DMS 273 (cell line): ENCODE results near the gene MMP24OS.
"Not testable (repeated sequence)": the region's sequence is repeated elsewhere in the genome, so short reads cannot be mapped to it uniquely, and the experiment has no call there.

ENCODE experiments used
- DNase-seq: peaks from one replicate; lab custom pipeline; 2025; ENCODE audit not compliant: unreplicated experiment; lab: John Stamatoyannopoulos, UW

MMP24OS gene

DNA sequence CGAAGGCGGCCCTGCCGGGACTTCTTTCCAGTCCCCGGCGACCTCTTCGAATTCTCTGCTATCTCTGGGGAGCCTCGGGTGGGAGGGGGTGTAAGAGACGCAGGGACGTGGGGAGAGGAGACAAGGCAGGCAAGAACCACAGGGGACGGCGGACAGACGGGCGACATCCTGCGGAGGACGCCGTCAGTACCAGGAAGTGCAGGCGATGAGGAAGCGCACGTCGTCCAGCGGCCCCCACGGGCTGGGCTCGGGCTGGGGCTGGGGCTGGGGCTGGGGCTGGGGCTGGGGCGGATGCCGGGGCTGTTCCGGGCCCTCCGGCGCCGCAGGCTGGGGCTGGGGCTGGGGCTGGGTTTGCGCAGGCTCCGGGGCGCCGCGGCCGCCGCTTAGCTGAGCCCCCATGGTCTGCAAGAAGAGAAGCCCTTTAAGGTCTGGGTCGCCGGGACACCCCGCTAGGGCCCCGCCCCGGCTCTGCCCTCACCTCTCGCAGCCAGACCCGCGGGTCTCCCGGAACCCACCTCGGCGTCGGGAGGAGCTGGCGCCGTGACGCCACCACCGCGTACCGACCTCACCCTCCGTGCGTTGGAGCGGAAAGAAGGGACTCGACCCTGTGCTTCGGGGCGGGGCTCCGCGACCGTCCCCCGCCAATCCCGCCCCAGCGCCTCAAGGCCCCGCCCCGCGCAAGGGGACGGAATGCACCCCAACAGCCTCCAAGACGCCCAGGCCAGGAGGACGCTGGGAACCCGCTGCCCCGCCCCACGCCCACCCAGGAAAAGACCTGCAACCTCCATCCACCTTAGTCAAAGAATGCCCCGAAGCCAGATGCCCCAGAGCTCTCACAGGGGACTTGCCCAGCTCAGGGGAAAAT is at the start of gene MMP24OS:
Gene MMP24OS, minus strand, starts transcription at position 592 of the 865 bp plus-strand sequence. Its CDS starts 193 bp downstream, at position 399.
- DNase-seq, result peak; percentile 92

DNA sequence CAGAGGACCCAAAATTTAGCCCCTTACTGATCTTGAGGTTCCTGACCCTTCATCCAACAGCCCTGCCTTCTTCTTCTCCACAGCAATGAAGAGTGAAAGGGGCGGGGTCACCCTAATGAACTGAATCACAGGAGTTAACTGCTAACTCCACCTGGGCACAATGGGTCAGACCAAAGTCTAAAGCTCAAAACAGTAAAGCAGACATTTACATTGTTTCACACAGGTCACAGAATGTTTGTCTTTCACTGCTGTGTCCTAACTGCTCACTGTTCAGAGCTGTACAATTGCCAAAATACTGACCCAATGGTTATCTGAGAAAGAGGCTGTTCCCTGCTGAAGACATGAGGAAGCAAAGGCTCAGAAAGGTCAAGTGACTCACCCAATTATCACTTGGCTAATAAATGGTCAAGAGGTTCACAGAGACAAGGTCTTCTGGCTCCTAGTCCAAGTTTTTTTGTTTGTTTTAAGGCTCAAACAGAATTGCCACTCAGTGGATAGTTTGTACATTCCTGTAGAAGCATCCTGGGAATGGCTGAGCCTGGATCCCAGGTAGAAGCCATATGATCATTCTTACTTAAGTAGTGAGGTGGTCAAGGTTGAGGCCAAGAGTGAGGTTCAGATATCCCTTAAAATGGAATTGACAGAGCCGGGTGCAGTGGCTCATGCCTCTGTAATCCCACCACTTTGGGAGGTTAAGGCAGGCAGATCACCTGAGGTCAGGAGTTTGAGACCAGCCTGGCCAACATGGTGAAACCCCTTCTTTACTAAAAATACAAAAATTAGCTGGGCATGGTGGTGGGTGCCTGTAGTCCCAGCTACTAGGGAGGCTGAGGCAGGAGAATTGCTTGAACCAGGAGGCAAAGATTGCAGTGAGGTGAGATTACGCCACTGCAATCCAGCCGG is 49.4 kb upstream of the MMP24OS start:
- DNase-seq, result no peak

DNA sequence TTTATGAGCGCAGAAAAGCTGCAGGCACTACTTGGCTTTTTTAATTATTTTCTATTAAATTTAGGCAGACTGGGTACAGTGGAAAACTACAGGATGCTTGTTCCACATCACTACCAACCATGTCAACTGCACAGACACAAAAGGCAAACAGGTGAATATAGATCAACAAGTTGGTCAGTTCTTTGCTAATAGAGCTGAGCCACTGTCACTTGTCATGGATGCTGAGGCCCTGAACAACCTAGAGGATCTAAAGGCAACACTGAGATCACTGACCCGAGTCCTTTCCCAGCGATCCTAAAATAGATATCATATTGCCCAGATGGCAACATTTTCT is 48.8 kb upstream of the MMP24OS start:
- no peak for DNase-seq

DNA sequence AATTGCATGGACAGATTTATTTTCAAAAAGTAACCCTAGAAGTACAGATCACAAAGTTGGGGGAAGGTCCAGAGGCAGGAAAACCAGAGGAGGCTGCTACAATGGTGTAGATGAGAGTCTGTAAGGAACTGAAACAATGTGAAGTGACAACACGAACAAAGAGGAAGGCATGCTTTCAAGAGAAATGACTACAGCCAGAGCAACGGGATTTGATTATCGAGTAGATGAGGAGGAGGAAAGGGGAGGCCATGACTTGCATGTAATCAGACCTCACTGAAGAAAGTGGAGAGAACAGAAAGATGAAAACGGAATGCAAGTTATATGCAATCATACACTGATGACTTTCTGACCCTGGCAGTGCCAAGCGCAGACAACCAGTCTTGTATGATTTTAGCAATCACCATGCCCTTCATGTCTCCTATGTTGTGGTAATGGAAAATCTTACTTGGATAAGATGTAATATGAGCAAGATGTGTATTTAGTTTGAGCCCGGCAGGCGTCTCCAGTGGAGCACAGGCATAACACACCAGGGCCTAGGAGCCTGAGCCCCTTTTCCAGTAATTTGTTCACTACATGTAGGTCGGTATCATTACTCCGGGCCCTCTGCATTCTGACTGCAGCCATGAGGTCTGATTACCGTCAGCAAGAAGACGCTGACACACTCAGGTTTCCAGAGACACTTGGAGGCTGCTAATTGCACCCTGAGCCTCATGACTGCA is 48.3 kb upstream of the MMP24OS start:
- DNase-seq, result no peak

DNA sequence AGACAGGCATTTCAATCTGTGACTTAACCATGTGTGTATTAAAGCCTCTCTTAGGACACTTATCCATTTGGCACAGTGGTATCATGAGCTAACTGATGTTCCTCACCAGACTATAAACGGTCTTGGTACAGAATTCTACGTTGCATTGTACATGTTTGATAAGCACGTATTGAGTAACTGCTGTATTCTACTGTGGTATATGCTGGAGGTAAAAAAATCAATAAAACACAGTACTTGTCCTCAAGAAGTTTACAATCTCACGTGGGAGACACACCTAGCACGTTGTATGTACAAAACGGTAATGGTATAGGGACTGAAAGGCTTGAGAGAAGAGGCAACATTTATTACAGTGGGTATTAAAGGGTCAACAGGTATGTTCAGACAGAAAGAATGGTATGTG is 47.5 kb upstream of the MMP24OS start:
- DNase-seq, result no peak

DNA sequence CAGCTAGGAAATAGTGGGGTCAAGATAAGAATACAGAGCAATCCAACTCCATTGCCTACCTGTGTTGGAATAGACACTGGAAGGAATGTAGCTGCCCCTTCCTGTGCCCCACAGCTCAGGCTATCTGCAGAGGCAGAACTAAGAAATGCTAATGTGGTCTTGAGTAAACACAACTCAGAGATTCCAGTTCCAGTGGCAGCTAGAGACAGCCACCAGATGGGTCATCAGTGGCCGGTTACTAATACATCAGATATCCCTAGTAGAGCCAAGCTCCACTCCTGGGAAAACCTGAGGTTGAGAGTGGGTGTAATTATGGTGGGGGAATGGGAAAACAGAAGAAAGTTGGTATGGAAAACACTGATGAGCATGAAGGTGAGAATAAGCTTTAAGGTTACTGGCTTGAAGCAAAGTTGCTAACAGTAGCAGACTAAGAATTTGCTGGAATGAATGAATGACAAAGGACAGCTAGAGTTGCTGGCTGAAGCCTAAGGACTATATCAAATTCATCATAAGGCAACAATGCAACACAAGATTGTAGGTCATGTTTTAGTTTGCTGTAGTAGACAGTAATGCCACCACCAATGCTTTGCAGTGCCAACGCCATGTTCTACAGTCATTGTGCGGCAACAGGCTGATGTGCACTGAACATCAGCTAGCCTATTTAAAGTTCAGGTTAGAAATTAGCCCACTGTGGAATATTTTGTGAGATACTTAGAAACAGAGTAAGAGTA is 42.6 kb upstream of the MMP24OS start:
- no peak for DNase-seq

DNA sequence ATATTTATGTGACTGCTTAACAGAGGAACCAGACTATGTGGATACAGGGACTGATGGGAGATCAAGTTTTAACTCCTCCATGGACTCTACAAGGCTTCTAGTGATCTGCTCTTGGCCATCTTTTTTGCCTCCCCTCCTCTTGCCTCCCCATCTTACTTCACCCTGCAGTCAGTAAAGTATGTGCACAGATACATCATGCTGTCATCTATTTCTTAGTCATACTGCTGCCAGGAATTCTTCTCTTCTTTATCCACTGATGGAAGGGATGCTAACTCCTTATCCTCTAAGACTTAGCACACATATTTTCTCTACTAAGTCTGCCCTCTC is 41.9 kb upstream of the MMP24OS start:
- no peak for DNase-seq

DNA sequence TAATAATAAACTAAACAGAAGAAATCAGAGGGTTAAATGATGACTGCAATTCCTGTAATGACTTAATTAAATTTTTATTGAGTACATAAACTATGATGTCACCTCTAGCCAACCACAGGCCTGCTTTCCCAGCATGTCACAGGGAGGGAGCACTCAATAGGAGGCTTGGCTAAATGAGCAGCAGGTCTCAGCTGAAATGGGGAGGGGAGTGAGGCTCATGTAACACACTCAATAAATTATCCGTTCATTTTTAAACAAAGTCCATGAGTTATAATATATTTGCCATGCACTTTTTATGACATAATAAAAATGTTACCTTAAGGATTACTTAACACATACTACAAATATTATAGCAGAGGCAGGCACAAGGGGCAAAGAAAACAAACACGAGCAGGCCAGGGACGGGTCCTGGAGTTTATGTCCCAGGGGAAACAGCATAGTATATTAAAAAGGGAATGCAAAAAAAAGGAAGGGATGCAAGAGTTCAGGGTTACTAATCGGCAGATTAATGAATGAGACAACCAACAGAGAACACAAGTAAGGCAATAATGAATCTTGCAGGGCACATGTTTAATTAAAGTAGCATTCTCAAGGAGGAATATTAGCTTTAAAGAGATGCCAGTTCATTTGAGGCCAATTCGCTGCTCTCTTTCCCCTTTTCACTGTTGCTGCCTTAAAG is 41.4 kb upstream of the MMP24OS start:
- DNase-seq, result peak; percentile 67

DNA sequence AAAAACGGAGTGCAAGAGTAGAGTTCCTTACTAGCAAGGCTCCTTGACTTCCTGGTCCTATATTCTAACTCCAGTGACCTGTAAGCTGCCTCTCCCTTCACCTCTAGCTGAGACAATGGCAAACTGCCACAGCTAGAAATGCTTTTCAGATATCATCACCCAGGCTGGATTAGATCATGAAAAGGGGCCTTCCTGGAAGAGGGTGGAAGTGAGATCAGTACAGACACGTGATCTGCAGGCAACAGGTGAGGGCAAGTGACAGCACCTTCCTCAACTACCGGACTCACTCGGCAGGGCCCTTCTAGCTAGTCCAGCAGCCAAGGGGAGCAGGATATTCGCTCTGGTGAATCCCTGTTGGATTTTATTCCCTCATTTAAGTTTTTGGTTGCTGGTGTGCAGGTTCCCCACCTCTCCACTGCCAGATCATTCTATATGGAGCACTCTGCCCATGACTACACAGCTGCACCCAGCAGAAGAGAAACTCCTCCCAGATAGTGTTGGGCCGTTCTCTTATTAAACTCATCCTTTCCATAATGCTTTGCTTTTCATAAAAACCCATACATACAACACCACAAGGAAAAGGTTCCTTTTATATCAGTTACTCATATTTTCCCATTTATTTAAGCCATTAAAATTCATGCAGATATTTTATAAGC is 40.7 kb upstream of the MMP24OS start:
- peak; percentile 50 for DNase-seq

DNA sequence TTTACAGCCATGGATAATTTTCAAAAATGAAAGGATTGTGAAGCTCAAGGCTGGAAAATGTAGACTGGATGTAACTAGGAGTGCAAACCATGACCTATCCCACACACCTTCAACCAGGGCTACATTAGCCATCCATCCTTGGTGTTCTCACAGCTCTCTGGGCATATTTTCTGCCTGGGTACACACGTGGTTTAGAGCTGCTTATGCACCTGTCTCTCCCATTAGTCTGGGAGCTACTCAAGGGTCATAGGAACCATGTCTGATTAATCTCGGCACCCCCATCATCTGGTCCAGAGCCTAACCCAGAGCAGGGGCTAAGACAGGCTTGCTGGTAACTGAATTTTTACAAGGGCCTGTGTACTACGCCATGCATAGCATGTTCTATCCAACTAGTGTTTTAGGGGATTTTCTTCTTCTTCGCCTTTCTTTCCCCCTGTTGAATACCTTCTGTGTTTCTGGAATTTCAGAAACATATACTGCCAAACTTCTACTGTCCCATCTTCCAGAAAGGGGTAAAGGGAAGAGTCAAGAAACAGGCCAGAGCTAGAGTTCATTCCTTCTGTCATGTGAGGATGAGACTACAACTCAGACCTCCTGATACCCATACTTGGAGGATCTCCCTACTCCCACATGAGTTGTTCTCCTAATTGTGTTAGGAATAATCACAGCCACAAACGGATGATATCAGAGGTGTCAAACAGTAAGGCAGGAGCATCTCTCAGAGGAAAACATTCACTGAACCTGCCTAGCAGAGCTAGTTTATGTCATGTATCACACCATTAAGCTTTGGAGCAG is 39.7 kb upstream of the MMP24OS start:
- no peak for DNase-seq

DNA sequence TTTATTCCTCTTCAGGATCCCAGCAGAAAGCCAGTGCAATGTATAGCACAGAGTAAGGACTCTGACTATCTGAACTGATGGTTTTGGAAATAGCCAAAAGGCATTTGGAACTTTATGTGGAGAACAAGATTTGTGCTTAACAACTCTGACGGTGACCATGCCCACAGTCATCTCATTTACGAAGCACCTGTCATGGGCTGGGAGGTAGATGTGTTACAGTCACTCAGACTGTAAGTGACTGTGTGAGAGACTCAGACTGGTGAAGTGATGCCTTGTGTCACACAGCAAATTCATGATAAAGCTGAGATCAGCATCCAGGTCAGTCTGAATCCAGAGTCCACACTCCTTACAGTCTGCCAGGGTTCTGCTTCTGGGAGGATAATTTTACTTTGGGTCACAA is 38.2 kb upstream of the MMP24OS start:
- DNase-seq, result no peak

DNA sequence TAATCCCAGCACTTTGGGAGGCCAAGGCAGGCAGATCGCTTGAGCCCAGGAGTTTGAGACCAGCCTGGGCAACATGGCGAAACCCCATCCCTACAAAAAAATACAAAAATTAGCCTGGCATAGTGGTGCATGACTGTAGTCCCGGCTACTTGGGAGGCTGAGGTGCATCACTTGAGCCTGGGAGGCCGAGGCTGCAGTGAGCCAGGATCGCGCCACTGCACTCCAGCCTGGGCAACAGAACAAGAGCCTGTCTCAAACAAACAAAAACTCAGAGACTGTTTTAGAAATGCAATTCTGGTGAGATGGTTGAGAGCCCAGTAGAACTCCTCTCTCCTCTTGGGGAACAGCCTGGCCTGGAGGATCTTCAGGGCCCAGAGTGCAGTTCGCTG is 37.7 kb upstream of the MMP24OS start:
- DNase-seq, result not testable (repeated sequence)

DNA sequence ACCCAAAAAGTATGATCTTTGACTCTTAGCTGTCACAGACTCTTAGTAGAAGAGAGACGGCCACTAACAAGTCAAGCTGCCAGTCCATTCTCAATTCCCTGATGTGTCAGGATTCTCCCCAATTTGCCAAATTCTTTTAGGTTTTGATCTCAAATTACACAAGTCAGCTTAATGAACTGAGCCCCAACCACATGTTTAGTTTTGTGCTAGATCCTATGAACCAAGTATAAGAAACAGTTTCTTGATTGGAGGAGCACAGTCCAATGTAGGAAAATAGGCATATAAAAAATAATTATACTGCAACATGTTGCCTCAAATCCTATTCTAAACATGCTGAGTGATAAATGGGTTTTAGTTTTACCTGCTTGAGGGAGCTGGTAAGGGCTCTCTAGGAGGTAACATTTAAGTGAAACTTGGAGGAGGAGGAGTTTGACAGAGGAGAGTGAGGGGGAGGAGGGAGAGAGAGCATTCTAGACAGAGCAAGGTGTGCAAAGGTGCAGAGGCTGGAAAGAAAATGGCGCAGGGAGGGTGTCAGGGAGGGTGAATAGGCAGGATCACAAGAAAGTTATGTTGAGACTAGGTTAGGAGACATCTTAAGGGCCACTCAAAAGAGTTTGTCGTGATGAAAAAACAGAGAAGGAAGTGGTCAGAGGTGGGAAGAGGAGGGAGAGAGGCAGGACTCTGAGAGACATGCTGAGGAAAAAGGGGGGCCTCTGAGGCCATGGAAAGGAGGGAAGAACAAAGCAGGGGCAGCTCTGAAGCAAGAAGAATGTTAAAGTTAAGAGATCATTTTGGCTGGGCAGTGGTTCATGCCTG is 37.1 kb upstream of the MMP24OS start:
- DNase-seq, result no peak

DNA sequence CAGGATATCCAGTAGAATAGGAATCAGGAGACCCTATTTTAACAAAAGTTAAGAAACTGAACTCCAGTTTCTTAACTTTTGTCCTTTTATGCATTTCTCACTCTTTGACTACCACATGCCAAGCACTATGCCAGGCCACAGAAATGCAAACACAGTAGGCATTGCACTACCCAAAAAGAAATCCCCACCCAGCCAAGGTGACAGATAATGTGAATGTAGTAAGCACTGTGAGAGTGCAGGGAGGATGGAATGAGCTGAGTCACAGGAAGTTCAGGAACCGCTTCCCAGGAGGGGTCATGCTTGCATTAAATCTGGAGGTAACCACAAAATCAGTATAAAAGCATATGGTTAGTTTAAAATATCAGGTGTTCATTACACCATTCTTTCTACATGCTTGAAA is 34.4 kb upstream of the MMP24OS start:
- DNase-seq, result no peak

DNA sequence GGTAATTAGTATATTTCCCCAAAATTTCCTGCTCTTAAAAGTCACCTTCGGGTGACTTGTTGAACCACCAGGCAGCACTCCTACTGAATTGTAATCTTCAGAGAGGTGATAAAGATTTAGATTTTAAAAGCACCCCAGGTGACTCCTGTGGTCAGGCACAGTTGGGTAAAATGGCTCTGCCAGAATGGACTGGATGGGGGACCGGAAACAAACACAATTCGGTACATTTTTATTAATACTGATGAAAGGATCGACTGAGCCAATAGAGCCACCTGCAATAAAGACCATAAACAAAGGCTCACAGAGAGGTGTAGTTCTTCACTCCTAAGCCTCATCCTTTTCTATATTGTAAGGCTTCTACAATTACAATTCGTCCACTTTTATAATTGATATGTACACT is 33.9 kb upstream of the MMP24OS start:
- DNase-seq, result no peak

DNA sequence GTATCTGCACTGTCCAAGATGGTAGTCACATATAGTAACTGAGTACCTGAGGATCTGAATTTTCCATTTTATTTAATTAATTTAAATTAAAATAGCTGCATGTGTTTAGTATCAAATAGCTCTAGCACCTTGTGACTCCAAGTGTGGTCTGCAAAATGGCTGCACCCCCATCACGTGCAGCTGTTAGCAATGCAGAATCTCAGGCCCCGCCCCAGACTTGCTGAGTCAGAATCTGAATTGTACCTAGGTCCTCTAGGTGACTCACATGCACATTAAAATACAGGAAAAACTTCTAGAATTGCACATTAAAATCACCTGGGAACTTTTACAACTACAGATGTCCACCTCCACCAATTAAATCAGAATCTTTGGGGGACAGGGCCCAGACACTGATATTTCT is 33.5 kb upstream of the MMP24OS start:
- DNase-seq, result no peak

DNA sequence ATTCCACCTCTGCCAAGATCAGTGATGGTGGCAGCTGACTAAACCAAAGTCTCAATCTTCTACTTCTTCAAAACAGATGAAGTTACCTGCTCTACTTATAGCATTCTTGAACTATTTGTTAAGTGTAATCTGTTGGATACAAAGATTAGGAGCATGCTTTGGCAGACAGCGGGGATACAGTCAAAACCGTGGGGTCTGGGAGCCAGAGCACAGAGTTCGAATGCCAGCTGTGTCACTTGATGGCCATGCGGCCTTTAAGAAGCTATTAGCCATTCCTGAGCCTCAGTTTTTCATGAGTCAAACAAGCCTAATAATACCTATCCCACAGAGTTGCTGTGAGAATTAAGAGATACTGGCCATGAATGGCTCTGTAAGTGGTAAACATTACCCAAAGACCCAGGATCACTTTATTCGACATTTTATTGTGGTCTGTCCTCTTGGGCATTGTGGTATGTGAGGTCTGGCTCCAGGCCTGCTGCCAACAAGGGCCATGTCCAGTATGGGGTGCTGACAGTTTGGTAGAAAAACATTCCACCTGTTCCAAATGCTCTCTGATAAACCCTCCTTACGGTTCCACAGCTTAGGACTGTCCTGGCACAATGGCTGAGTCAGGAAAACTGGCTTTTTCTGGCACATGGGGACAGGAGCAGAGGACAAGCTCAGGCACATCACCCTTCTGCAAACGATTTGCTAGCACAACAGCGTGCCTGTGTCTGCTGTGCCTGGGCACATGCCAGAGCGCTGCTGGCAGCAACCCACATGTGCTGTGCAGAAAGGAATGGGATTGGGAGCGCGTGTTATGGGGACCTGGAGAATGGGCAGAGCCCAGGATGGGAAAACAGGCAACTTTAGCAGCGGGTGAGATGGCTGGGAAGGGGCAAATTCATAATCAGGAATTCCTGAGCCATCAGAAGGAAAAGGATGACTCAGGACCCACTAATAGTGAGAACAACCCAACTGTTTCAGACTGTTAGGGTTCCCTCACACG is 30.0 kb upstream of the MMP24OS start:
- DNase-seq, result peak; percentile 90
